Measurements from ENCODE around the gene EEF1G. TPM values are rescaled to one million over a fixed set of nuclear protein-coding genes. Genes with fewer than 3 reads are reported as not detected.

Gene EEF1G
- total and polyA plus RNA-seq, 2 donors, result 863 to 1,468 TPM

- no peak overlapping the region for H3K4me3 ChIP-seq (ENCODE audit: low read depth, low read length)
- 11% methylated on average over 13 of the region's 13 CpGs for WGBS
- peaks cover 10% of the 10 kb centered on the region for H3K4me1 ChIP-seq (ENCODE audit: insufficient read depth)
- H3K27ac ChIP-seq (ENCODE audit: low read depth), result peak overlapping the region; percentile 62
- peak; percentile 71 for DNase-seq (ENCODE audit: extremely low spot score)
- no peaks in the 10 kb centered on the region for H3K36me3 ChIP-seq (ENCODE audit: insufficient read depth)
These were observed 34.3 kb downstream of the EEF1G start for GRCh38 chr11:62539238-62539925.

GRCh38 chr11:62538470-62539237, 35.0 kb downstream of the EEF1G start:
- WGBS, result 33% methylated on average over 19 of the region's 19 CpGs
- H3K4me3 ChIP-seq (ENCODE audit: low read depth, low read length), result no peak overlapping the region
- H3K36me3 ChIP-seq (ENCODE audit: insufficient read depth), result no peaks in the 10 kb centered on the region
- H3K27ac ChIP-seq (ENCODE audit: low read depth), result peak overlapping the region; percentile 62
- peak; percentile 4 for DNase-seq (ENCODE audit: extremely low spot score)
- peaks cover 10% of the 10 kb centered on the region for H3K4me1 ChIP-seq (ENCODE audit: insufficient read depth)

GRCh38 chr11:62536301-62536957, 37.3 kb downstream of the EEF1G start:
- no peaks in the 10 kb centered on the region for H3K36me3 ChIP-seq (ENCODE audit: insufficient read depth)
- WGBS, result 49% methylated on average over 21 of the region's 21 CpGs
- H3K4me3 ChIP-seq (ENCODE audit: low read depth, low read length), result no peak overlapping the region
- H3K27ac ChIP-seq (ENCODE audit: low read depth), result no peak overlapping the region
- DNase-seq (ENCODE audit: extremely low spot score), result no peak
- peaks cover 10% of the 10 kb centered on the region for H3K4me1 ChIP-seq (ENCODE audit: insufficient read depth)

GRCh38 chr11:62535802-62536201, 37.9 kb downstream of the EEF1G start:
- no peak for DNase-seq (ENCODE audit: extremely low spot score)
- H3K36me3 ChIP-seq (ENCODE audit: insufficient read depth), result no peaks in the 10 kb centered on the region
- peaks cover 10% of the 10 kb centered on the region for H3K4me1 ChIP-seq (ENCODE audit: insufficient read depth)
- 82% methylated on average over 12 of the region's 12 CpGs for WGBS
- no peak overlapping the region for H3K27ac ChIP-seq (ENCODE audit: low read depth)
- no peak overlapping the region for H3K4me3 ChIP-seq (ENCODE audit: low read depth, low read length)

GRCh38 chr11:62534779-62535545, 38.7 kb downstream of the EEF1G start:
- no peak overlapping the region for H3K27ac ChIP-seq (ENCODE audit: low read depth)
- peaks cover 10% of the 10 kb centered on the region for H3K4me1 ChIP-seq (ENCODE audit: insufficient read depth)
- H3K36me3 ChIP-seq (ENCODE audit: insufficient read depth), result no peaks in the 10 kb centered on the region

GRCh38 chr11:62532096-62532495, 41.6 kb downstream of the EEF1G start:
- no peaks in the 10 kb centered on the region for H3K4me1 ChIP-seq (ENCODE audit: insufficient read depth)

More at GRCh38 chr11:62534779-62535545, 38.7 kb downstream of the EEF1G start:
- 89% methylated on average over 19 of the region's 19 CpGs for WGBS
- DNase-seq (ENCODE audit: extremely low spot score), result no peak
- no peak overlapping the region for H3K4me3 ChIP-seq (ENCODE audit: low read depth, low read length)

GRCh38 chr11:62516736-62517371, 56.8 kb downstream of the EEF1G start:
- Histone ChIP-seq H3K27ac (ENCODE audit: low read depth) (no peak overlapping the region), H3K36me3 (ENCODE audit: insufficient read depth) (no peaks in the 10 kb centered on the region), H3K4me3 (ENCODE audit: low read depth, low read length) (no peak overlapping the region), H3K4me1 (ENCODE audit: insufficient read depth) (no peaks in the 10 kb centered on the region)
- no peak for DNase-seq (ENCODE audit: extremely low spot score)
- 81% methylated on average over 14 of the region's 14 CpGs for WGBS

More at GRCh38 chr11:62532096-62532495, 41.6 kb downstream of the EEF1G start:
- H3K36me3 ChIP-seq (ENCODE audit: insufficient read depth), result no peaks in the 10 kb centered on the region
- WGBS, result 95% methylated on average over 2 of the region's 2 CpGs
- no peak overlapping the region for H3K4me3 ChIP-seq (ENCODE audit: low read depth, low read length)
- DNase-seq (ENCODE audit: extremely low spot score), result no peak
- no peak overlapping the region for H3K27ac ChIP-seq (ENCODE audit: low read depth)

- Histone ChIP-seq H3K27ac (ENCODE audit: low read depth) (no peak overlapping the region), H3K4me1 (ENCODE audit: insufficient read depth) (no peaks in the 10 kb centered on the region), H3K36me3 (ENCODE audit: insufficient read depth) (no peaks in the 10 kb centered on the region), H3K4me3 (ENCODE audit: low read depth, low read length) (no peak overlapping the region)
- 85% methylated on average over 7 of the region's 7 CpGs for WGBS
- no peak for DNase-seq (ENCODE audit: extremely low spot score)
These were observed 59.5 kb downstream of the EEF1G start for GRCh38 chr11:62514151-62514550.

- Histone ChIP-seq H3K4me3 (ENCODE audit: low read depth, low read length) (no peak overlapping the region), H3K36me3 (ENCODE audit: insufficient read depth) (no peaks in the 10 kb centered on the region), H3K4me1 (ENCODE audit: insufficient read depth) (no peaks in the 10 kb centered on the region), H3K27ac (ENCODE audit: low read depth) (no peak overlapping the region)
- 90% methylated on average over 10 of the region's 10 CpGs for WGBS
- no peak for DNase-seq (ENCODE audit: extremely low spot score)
These were observed 60.1 kb downstream of the EEF1G start for GRCh38 chr11:62513626-62514025.

GRCh38 chr11:62512961-62513360, 60.7 kb downstream of the EEF1G start:
- WGBS, result 71% methylated on average over 8 of the region's 8 CpGs
- Histone ChIP-seq H3K27ac (ENCODE audit: low read depth) (no peak overlapping the region), H3K4me1 (ENCODE audit: insufficient read depth) (no peaks in the 10 kb centered on the region)

More at GRCh38 chr11:62512961-62513360, 60.7 kb downstream of the EEF1G start:
- Histone ChIP-seq H3K4me3 (ENCODE audit: low read depth, low read length) (no peak overlapping the region), H3K36me3 (ENCODE audit: insufficient read depth) (no peaks in the 10 kb centered on the region)
- no peak for DNase-seq (ENCODE audit: extremely low spot score)

Measured in urinary bladder (tissue), 4 donors.